HG03469 (cell line): ENCODE measurements around the gene POLR3H.

ENCODE experiments used
- ATAC-seq: cut with Tn5 transposase; IDR thresholded peaks from one replicate; pipeline ENCODE4 v1.9.1; 2021; ENCODE audit warnings: mild to moderate bottlenecking, moderate library complexity, moderate number of reproducible peaks; ENCODE audit not compliant: unreplicated experiment

Gene POLR3H

GRCh38 chr22:41488076-41488475 is 56.2 kb downstream of the POLR3H start:
- no peak for ATAC-seq

- no peak for ATAC-seq
These were observed 57.0 kb downstream of the POLR3H start for GRCh38 chr22:41487037-41487935.

GRCh38 chr22:41485033-41485432 is 59.2 kb downstream of the POLR3H start:
- ATAC-seq = no peak

- ATAC-seq = no peak
These were observed 61.8 kb downstream of the POLR3H start for GRCh38 chr22:41482319-41482935.

GRCh38 chr22:41481925-41482318 is 62.3 kb downstream of the POLR3H start:
- ATAC-seq = no peak

GRCh38 chr22:41481131-41481830 is 63.0 kb downstream of the POLR3H start:
- ATAC-seq = no peak

GRCh38 chr22:41480397-41480735 is 63.9 kb downstream of the POLR3H start:
- no peak for ATAC-seq

GRCh38 chr22:41479671-41480396 is 64.4 kb downstream of the POLR3H start:
- no peak for ATAC-seq

- ATAC-seq = no peak
These were observed 65.3 kb downstream of the POLR3H start for GRCh38 chr22:41478891-41479521.

GRCh38 chr22:41478473-41478872 is 65.8 kb downstream of the POLR3H start:
- no peak for ATAC-seq
